Suppressor macrophage (primary cell): ENCODE results near the gene TSC22D1.

Experiments used
- DNase-seq, 4 experiments: peaks; one replicate each; pipeline ENCODE4 v3.0.0-alpha.2; 2020 to 2022

Gene TSC22D1

DNA sequence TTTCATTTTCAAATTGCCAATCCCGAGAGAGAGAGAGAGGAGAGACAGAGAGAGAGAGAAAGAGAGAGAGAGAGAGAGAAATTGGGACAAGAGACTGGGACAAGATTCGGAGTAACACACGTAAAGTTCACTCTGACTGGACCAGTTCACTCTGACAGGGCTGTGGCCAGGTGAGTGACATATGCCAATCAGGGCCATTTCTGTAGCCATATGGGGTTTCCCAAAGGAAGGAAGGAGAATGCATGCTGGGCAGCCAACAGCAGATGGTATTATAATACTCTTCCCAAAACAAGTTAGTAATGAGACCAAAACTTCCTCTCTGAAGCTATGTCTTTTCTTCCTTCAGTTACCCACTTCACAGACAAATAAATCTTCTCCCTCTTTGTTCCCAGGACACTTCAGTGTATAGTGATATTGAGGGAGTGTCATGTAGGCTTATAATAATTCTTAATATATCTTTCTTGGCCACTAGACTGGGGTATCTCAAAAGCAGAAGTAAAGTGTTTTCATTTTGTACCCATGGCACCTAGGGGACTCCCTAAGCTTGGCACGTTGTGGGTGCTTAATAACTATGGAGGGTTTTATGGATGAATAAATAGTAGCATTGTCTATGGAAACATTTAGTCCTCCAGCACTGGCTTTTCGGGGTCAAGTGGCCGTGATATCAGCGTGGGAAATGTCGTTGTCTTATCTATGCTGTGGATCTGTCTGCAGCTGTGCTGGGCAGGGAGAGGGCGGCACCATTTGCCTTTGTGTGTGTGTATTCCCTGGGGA lies 150.9 kb downstream of the TSC22D1 start:
- DNase-seq: peak in 1 of 4 experiments; percentile 12

GRCh38 chr13:44423824-44424223 lies 152.3 kb downstream of the TSC22D1 start:
- DNase-seq: no peak

DNA sequence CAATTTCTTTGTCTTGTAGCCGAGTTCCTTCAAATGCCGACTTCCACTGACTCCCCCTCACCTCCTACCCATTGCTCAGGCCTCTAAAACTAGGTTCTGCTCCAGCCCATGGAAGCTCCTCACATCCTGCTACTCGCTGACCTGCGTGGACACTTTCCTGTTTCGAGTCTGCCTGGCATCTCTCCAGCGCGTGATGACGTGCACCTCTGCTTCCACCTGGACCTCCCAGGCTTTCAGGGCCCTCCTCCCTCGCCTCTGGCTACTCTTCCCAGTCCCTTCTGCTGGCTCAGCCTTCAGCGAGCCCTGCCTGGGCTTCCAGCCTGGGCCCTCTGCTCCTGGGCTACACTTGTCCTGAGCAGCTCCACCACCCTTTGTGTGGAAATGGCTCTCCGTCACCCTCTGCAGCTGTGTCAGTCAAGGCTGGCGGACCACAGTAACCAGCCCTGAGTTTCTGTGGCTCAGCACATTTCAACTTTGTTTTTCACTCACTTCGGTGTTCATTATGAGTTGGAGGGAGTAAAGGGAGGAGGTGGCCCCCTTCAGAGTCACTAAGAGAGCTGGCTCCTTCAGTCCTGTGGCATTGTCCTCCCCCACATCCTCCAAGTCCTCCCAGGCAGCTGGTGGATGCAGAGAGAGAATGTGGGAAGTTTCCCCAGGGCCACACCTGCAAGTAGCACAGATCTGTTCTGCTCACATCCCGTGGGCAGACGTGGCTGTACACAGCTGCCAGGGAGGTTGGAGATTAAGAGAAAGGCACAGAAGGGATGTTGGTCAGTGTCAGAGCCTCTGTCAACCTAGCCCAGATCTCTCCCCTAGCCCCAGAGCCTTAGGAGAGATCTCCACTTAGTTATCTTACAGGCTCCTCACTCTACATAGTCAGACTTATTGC lies 153.1 kb downstream of the TSC22D1 start:
- no peak for DNase-seq

GRCh38 chr13:44421853-44422525 lies 154.1 kb downstream of the TSC22D1 start:
- no peak for DNase-seq

- no peak for DNase-seq
These were observed 155.5 kb downstream of the TSC22D1 start for GRCh38 chr13:44420376-44421220.

GRCh38 chr13:44417876-44418275 lies 158.3 kb downstream of the TSC22D1 start:
- no peak for DNase-seq

DNA sequence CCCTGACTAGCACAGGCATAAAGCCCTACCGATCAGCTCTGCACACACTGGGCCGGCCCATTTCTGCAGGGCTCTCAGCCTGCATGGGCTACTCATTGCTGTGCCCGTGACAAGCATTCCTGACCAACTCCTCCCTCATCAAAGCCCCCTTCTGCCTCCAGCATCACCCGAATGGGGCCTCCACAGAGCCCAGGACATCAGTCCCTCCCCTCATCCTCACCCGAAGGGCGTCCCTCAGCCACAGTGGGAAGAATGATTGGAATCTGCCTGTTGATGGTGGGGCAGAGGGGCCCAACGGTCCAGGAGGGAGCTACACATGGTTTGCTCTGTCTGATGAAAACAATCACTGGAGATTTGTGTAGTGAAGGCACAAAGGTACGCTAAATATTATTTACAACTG lies 158.7 kb downstream of the TSC22D1 start:
- no peak for DNase-seq

GRCh38 chr13:44416744-44417143 lies 159.4 kb downstream of the TSC22D1 start:
- DNase-seq: no peak

DNA sequence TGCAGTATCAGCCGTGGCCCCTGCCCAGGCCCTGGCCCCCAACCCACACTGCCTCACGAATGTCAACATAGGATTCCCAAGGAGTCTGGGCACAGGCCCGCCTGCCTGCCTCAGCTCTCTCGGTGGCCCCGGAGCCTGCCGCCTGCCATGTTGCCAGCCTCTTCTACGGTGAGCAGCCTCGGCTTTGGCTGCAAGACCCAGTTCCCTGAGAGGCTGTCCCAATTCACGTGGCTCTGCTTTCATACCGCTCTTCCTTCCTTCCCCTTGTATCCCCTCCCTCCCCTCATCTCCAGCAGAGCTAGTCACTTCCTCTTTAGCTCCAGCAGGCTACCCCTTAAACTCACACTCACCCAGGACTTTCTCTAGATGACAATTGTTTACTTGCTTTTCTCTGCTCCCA lies 159.8 kb downstream of the TSC22D1 start:
- peak; percentile 43 to 76 (median 70) for DNase-seq

DNA sequence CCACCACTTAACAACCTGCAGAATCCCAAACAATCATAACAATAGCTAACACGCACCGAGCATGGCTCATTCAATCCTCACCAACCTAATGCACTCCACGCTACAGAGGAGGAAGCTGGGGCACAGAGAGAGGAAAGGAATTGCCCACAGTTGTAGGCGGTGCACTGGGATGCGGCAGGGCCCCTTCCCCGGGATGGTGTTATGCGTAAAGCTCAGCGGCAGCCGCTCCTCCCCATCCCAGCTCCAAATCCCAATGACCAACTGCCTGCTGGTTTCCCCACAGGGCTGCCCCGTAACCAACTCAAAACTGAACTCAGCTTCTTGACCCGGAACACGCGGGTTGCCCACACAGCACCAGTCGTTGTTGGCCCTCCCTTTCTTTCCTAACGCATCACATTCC lies 160.3 kb downstream of the TSC22D1 start:
- DNase-seq: no peak

- DNase-seq: no peak
These were observed 161.4 kb downstream of the TSC22D1 start for GRCh38 chr13:44414716-44415115.

GRCh38 chr13:44413095-44413494 lies 163.0 kb downstream of the TSC22D1 start:
- DNase-seq: no peak

DNA sequence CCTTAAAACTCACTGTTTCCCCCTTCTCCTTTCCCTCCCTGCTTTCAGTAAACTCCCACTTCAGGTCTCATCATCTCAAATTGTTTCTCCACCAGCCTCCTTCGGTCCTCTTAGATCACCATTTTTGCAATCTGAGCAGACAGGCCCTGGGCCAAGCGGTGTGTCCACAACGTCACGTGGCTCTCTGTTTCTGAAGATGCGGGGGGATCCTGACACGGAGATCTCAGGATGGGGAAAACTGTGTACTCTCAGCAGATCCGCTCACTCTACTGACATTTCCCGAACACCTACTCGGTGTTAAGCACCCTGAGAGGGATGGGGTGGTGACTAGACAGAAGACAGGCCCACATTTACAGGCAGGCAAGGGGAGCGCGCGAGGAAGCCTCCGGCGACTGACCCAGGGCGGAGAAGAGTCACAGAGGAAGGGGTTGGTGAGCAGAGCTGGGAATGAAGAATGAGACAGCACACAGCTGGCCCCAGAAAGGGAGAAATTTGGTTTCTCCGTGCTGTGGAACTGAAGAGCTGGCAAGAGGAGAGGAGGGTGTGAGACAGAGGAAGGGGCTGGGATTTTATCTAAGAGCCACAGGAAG lies 163.7 kb downstream of the TSC22D1 start:
- peak in 1 of 4 experiments; percentile 14 for DNase-seq

- no peak for DNase-seq
These were observed 164.3 kb downstream of the TSC22D1 start for GRCh38 chr13:44411841-44412240.

DNA sequence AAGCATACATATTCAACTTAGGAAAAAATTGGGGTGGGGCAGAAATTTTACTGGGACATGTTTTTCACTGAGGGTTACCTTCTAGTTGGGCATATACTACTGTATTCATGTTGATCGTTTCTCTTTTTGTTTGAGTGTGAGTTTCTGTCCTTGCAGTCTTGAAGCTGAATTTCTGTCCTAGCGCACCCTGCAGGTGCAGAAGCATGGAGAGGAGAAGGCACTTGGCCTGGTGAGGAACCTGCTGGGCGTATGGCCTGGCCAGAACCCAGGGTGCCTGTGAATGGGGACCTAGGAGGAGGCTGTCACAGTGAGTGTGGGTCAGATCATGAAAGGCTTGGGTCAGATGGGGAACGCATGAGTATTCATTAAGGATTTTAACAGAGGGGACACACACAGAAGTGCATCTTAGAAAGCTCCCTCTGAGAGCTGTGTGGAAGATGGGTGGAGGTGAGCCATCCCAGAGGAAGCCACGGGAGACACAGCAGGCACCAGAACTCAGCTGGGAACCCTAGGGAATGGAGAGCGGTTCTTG lies 165.7 kb downstream of the TSC22D1 start:
- no peak for DNase-seq

- DNase-seq: no peak
These were observed 166.5 kb downstream of the TSC22D1 start for GRCh38 chr13:44409595-44409994.

GRCh38 chr13:44407891-44408290 lies 168.2 kb downstream of the TSC22D1 start:
- no peak for DNase-seq

- DNase-seq: no peak
These were observed 168.8 kb downstream of the TSC22D1 start for GRCh38 chr13:44407379-44407778.

GRCh38 chr13:44406617-44407016 lies 169.5 kb downstream of the TSC22D1 start:
- no peak for DNase-seq

GRCh38 chr13:44404261-44405132 lies 171.6 kb downstream of the TSC22D1 start:
- DNase-seq: no peak
